ENCODE results near the gene PAX1. TPM values are rescaled to one million over a fixed set of nuclear protein-coding genes. Genes with fewer than 3 reads are reported as not detected.
A peak's percentile ranks its signal among the peaks of the same experiment; 100 is the strongest.

Gene PAX1
- polyA plus RNA-seq, 1 of the 3 experiments (the other 2 are of a cell fraction), result not detected

DNA sequence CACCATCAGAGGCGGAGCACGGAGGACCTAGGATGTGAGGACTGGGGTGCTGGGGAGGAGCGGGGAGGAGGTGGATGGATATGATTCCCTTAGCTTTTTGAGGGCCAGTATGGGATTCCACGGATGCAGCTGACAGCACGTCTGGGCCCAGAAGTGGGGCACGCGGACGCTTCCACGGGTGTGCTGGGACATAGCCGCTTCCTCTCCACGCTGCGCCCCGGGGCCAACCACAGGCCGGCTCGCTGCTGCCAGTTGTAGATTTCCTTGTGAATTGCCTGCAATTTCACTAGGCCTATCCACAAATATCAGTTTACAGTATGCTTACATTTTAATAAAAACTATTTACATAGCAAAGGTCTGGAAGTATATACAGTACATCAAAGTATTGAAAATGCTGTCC is 23.9 kb downstream of the PAX1 start:
- H3F3A ChIP-seq (replicated peaks; ENCODE audit: insufficient read depth), result no peaks in the 10 kb centered on the region
- TF ChIP-seq CHD2 (IDR thresholded peaks at IDR 0.05; ENCODE audit: low read length, partially characterized antibody) (no peak), TCF12 (IDR thresholded peaks at IDR 0.05) (no peak), TEAD4 (IDR thresholded peaks at IDR 0.05; ENCODE audit: borderline replicate concordance, insufficient read depth) (no peak), GABPA (IDR thresholded peaks at IDR 0.05; ENCODE audit: low read depth) (no peak), NRF1 (IDR thresholded peaks at IDR 0.05; ENCODE audit: low read depth, low read length) (no peak), SMC3 (IDR thresholded peaks at IDR 0.05; ENCODE audit: low read depth, low read length) (no peak), EP300 (IDR thresholded peaks at IDR 0.05; ENCODE audit: borderline replicate concordance in 1 of 2, low read depth in 1 of 2, low read length in 1 of 2) (no peak)
- TF ChIP-seq, protein P1, sequence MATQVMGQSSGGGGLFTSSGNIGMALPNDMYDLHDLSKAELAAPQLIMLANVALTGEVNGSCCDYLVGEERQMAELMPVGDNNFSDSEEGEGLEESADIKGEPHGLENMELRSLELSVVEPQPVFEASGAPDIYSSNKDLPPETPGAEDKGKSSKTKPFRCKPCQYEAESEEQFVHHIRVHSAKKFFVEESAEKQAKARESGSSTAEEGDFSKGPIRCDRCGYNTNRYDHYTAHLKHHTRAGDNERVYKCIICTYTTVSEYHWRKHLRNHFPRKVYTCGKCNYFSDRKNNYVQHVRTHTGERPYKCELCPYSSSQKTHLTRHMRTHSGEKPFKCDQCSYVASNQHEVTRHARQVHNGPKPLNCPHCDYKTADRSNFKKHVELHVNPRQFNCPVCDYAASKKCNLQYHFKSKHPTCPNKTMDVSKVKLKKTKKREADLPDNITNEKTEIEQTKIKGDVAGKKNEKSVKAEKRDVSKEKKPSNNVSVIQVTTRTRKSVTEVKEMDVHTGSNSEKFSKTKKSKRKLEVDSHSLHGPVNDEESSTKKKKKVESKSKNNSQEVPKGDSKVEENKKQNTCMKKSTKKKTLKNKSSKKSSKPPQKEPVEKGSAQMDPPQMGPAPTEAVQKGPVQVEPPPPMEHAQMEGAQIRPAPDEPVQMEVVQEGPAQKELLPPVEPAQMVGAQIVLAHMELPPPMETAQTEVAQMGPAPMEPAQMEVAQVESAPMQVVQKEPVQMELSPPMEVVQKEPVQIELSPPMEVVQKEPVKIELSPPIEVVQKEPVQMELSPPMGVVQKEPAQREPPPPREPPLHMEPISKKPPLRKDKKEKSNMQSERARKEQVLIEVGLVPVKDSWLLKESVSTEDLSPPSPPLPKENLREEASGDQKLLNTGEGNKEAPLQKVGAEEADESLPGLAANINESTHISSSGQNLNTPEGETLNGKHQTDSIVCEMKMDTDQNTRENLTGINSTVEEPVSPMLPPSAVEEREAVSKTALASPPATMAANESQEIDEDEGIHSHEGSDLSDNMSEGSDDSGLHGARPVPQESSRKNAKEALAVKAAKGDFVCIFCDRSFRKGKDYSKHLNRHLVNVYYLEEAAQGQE (IDR thresholded peaks at IDR 0.05; ENCODE audit: low read depth, low read length), result no peak
- TF ChIP-seq, protein P2, sequence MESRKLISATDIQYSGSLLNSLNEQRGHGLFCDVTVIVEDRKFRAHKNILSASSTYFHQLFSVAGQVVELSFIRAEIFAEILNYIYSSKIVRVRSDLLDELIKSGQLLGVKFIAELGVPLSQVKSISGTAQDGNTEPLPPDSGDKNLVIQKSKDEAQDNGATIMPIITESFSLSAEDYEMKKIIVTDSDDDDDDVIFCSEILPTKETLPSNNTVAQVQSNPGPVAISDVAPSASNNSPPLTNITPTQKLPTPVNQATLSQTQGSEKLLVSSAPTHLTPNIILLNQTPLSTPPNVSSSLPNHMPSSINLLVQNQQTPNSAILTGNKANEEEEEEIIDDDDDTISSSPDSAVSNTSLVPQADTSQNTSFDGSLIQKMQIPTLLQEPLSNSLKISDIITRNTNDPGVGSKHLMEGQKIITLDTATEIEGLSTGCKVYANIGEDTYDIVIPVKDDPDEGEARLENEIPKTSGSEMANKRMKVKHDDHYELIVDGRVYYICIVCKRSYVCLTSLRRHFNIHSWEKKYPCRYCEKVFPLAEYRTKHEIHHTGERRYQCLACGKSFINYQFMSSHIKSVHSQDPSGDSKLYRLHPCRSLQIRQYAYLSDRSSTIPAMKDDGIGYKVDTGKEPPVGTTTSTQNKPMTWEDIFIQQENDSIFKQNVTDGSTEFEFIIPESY (IDR thresholded peaks at IDR 0.05; ENCODE audit: borderline replicate concordance, low read depth), result no peak
- H3K79me2 ChIP-seq (ENCODE audit: insufficient read depth), result no peaks in the 10 kb centered on the region
- CTCF ChIA-PET, result interaction anchor here (2.5 kb wide), 1 partner anchor 10 kb away, joined by 18 read pairs; no protein-coding TSS in a partner anchor
- no peaks in the 10 kb centered on the region for H3K4me1 ChIP-seq (ENCODE audit: control insufficient read depth in 1 of 2, insufficient read depth in 2 of 2, low read depth in 1 of 2, low read length in 1 of 2)
- no peaks in the 10 kb centered on the region for H3K36me3 ChIP-seq (replicated peaks in 1 of 2; ENCODE audit: control insufficient read depth in 1 of 2, insufficient read depth in 2 of 2, low read length in 1 of 2)
- POLR2A ChIA-PET, result no interaction called here
- H3K4me2 ChIP-seq, result no peak overlapping the region
- H3K9me2 ChIP-seq, result no peaks in the 10 kb centered on the region
- DNase-seq, result no peak
- 0 out of 2 replicates have a peak overlapping the region, but pooled peaks have one; percentile 29 for H2AFZ ChIP-seq (ENCODE audit: low read depth)
- WGBS (ENCODE audit: low lambda C conversion rate), result 9% methylated on average over 6 of the region's 15 CpGs
- H4K20me1 ChIP-seq (ENCODE audit: insufficient read depth), result no peaks in the 10 kb centered on the region
- no peaks in the 10 kb centered on the region for H3K27me3 ChIP-seq (ENCODE audit: insufficient read depth)
- H3K27ac ChIP-seq (ENCODE audit: low read depth in 2 of 2, low read length in 1 of 2), result no peak overlapping the region
- H3K4me3 ChIP-seq (ENCODE audit: low read depth in 2 of 2, low read length in 1 of 2), result no peak overlapping the region
- H3K9me3 ChIP-seq, result no peaks in the 10 kb centered on the region
- H3K9ac ChIP-seq, result no peak overlapping the region

GRCh38 chr20:21739161-21739560 is 33.7 kb downstream of the PAX1 start:
- Histone ChIP-seq H2AFZ (ENCODE audit: low read depth) (no peak overlapping the region), H3K4me1 (ENCODE audit: control insufficient read depth in 1 of 2, insufficient read depth in 2 of 2, low read depth in 1 of 2, low read length in 1 of 2) (no peaks in the 10 kb centered on the region), H3F3A (replicated peaks; ENCODE audit: insufficient read depth) (no peaks in the 10 kb centered on the region), H3K9me2 (no peaks in the 10 kb centered on the region), H3K9ac (no peak overlapping the region), H3K36me3 (replicated peaks in 1 of 2; ENCODE audit: control insufficient read depth in 1 of 2, insufficient read depth in 2 of 2, low read length in 1 of 2) (no peaks in the 10 kb centered on the region), H4K20me1 (ENCODE audit: insufficient read depth) (no peaks in the 10 kb centered on the region), H3K27me3 (ENCODE audit: insufficient read depth) (no peaks in the 10 kb centered on the region), H3K4me3 (ENCODE audit: low read depth in 2 of 2, low read length in 1 of 2) (no peak overlapping the region), H3K79me2 (ENCODE audit: insufficient read depth) (no peaks in the 10 kb centered on the region), H3K4me2 (no peak overlapping the region), H3K27ac (ENCODE audit: low read depth in 2 of 2, low read length in 1 of 2) (no peak overlapping the region), H3K9me3 (no peaks in the 10 kb centered on the region)
- ChIA-PET CTCF (interaction anchor here (1.8 kb wide), 1 partner anchor 20 kb away, joined by 5 read pairs; no protein-coding TSS in a partner anchor), POLR2A (no interaction called here)
- DNase-seq, result no peak
- 6% methylated on average over 3 of the region's 3 CpGs for WGBS (ENCODE audit: low lambda C conversion rate)
- no peak for TF ChIP-seq JUND (IDR thresholded peaks at IDR 0.05)
- TF ChIP-seq EZH2phosphoT487 (IDR thresholded peaks at IDR 0.05; ENCODE audit: borderline replicate concordance, low read depth), result no peak
- TF ChIP-seq RAD21 (IDR thresholded peaks at IDR 0.05; ENCODE audit: low read length), result no peak
- no peak for TF ChIP-seq SIN3A (IDR thresholded peaks at IDR 0.05; ENCODE audit: borderline replicate concordance, low read depth, low read length)
- TF ChIP-seq SMC3 (IDR thresholded peaks at IDR 0.05; ENCODE audit: low read depth, low read length), result no peak
- TF ChIP-seq TAF1 (IDR thresholded peaks at IDR 0.05; ENCODE audit: borderline replicate concordance, low read depth, low read length), result no peak
- no peak for TF ChIP-seq FOXM1 (IDR thresholded peaks at IDR 0.05; ENCODE audit: low read depth)
- TF ChIP-seq RXRA (IDR thresholded peaks at IDR 0.05; ENCODE audit: borderline replicate concordance, low read depth), result no peak
- no peak for TF ChIP-seq POLR2AphosphoS5 (IDR thresholded peaks at IDR 0.05; ENCODE audit: low read depth, low read length)
- no peak for TF ChIP-seq FOSL2 (IDR thresholded peaks at IDR 0.05; ENCODE audit: borderline replicate concordance, low read depth)
- TF ChIP-seq FOXJ3 (CRISPR knock-in tag; IDR thresholded peaks at IDR 0.05), result no peak
- no peak for TF ChIP-seq RCOR1 (IDR thresholded peaks at IDR 0.05; ENCODE audit: low read length)
- TF ChIP-seq MAX (IDR thresholded peaks at IDR 0.05; ENCODE audit: low read depth), result no peak
- no peak for TF ChIP-seq GATA2 (CRISPR knock-in tag; IDR thresholded peaks at IDR 0.05)
- no peak for TF ChIP-seq NFIC (IDR thresholded peaks at IDR 0.05; ENCODE audit: borderline replicate concordance)

All from SK-N-SH (cell line).